ENCODE results near the gene TMCC1.
"Not testable (repeated sequence)": the region's sequence is repeated elsewhere in the genome, so short reads cannot be mapped to it uniquely, and the experiment has no call there.

Gene TMCC1

GRCh38 chr3:129715854-129716253 lies 177.7 kb downstream of the TMCC1 start:
- no peak for DNase-seq

GRCh38 chr3:129708328-129708861 lies 185.1 kb downstream of the TMCC1 start:
- no peak for DNase-seq

- no peak for DNase-seq
Observed at GRCh38 chr3:129705274-129705673, 188.2 kb downstream of the TMCC1 start.

GRCh38 chr3:129703913-129704312 lies 189.6 kb downstream of the TMCC1 start:
- DNase-seq: no peak

- DNase-seq: no peak
Observed at GRCh38 chr3:129702934-129703712, 190.4 kb downstream of the TMCC1 start.

- no peak for DNase-seq
Observed at GRCh38 chr3:129701161-129701560, 192.3 kb downstream of the TMCC1 start.

- DNase-seq: no peak
Observed at GRCh38 chr3:129699612-129700011, 193.9 kb downstream of the TMCC1 start.

GRCh38 chr3:129699199-129699598 lies 194.3 kb downstream of the TMCC1 start:
- no peak for DNase-seq

- DNase-seq: no peak
Observed at GRCh38 chr3:129697229-129697969, 196.1 kb downstream of the TMCC1 start.

GRCh38 chr3:129696430-129696829 lies 197.1 kb downstream of the TMCC1 start:
- DNase-seq: not testable (repeated sequence)

- DNase-seq: no peak
Observed at GRCh38 chr3:129695230-129695629, 198.3 kb downstream of the TMCC1 start.

GRCh38 chr3:129694228-129694627 lies 199.3 kb downstream of the TMCC1 start:
- no peak for DNase-seq

- DNase-seq: no peak
Observed at GRCh38 chr3:129692743-129693142, 200.8 kb downstream of the TMCC1 start.

- no peak for DNase-seq
Observed at GRCh38 chr3:129690963-129691362, 202.5 kb downstream of the TMCC1 start.

GRCh38 chr3:129690406-129690805 lies 203.1 kb downstream of the TMCC1 start:
- DNase-seq: no peak

GRCh38 chr3:129689036-129689435 lies 204.5 kb downstream of the TMCC1 start:
- no peak for DNase-seq

- DNase-seq: no peak
Observed at GRCh38 chr3:129688271-129688895, 205.1 kb downstream of the TMCC1 start.

GRCh38 chr3:129687586-129688125 lies 205.9 kb downstream of the TMCC1 start:
- no peak for DNase-seq

- no peak for DNase-seq
Observed at GRCh38 chr3:129686941-129687340, 206.6 kb downstream of the TMCC1 start.

GRCh38 chr3:129684270-129684669 lies 209.2 kb downstream of the TMCC1 start:
- DNase-seq: no peak

- no peak for DNase-seq
Observed at GRCh38 chr3:129683201-129683600, 210.3 kb downstream of the TMCC1 start.

- DNase-seq: no peak
Observed at GRCh38 chr3:129676985-129677384, 216.5 kb downstream of the TMCC1 start.

GRCh38 chr3:129674798-129675123 lies 218.8 kb downstream of the TMCC1 start:
- DNase-seq: not testable (repeated sequence)

Data from activated naive CD4-positive, alpha-beta T cell (primary cell).